DMS79 (cell line): ENCODE data around the gene SPEN.

Experiments
- DNase-seq: peaks from one replicate; lab custom pipeline; 2025; lab: John Stamatoyannopoulos, UW

The SPEN gene

DNA sequence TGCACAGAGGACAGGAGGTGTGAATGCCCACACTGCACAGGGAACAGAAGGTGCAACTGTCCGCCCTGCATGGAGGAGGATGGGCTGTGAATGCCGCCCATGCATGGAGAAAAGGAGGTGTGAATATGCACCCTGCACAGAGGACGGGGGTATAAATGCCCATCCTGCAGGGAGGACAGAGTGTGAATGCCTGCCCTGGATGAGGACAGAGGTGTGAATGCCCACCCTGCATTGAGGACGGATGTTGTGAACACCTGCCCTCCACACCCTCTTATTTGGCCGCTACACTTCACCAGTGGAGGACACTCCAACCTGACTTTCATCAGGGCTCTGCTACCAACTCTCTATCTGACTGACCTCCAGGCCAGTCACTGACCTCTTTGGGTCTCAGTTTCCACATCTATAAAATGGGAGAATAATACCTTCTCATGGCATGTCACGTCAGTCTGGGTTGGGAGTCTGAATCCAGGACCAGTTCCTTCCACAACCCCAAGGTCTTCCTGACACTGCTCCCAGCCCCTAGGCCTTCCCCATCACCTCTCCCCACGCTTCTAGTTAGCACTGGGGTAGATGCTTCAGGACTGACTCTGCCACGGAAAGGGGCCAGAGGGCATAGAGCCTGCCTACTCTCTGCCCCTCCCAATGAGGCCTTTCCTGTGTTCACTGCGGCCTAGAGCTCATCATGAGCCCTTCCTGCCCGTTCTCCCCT, 100.0 kb downstream of the SPEN start:
- DNase-seq, result no peak

DNA sequence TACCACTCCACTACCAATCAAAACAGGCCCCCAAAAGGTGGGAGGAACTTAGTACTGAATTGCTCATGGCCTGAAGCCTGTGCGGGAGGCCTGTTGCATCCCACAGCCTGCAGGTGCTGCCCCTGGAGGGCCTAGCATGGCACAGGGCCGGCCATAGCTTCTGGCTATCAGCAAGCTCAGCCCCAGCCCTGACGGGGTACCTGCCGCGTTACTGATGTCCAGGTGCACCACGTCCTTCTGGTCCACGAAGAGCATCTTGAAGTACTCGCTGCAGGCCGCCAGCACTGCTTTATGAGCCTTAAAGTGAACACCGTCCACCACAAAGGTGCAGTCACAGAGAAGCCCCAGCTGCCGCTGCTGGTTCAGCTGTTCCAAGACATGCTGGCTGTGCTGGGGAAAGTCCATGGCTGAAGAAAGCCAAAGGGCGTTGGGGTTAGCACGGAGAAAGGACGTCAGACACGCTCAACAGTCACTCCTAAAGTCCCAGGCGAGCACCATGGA, 100.6 kb downstream of the SPEN start:
- no peak for DNase-seq

DNA sequence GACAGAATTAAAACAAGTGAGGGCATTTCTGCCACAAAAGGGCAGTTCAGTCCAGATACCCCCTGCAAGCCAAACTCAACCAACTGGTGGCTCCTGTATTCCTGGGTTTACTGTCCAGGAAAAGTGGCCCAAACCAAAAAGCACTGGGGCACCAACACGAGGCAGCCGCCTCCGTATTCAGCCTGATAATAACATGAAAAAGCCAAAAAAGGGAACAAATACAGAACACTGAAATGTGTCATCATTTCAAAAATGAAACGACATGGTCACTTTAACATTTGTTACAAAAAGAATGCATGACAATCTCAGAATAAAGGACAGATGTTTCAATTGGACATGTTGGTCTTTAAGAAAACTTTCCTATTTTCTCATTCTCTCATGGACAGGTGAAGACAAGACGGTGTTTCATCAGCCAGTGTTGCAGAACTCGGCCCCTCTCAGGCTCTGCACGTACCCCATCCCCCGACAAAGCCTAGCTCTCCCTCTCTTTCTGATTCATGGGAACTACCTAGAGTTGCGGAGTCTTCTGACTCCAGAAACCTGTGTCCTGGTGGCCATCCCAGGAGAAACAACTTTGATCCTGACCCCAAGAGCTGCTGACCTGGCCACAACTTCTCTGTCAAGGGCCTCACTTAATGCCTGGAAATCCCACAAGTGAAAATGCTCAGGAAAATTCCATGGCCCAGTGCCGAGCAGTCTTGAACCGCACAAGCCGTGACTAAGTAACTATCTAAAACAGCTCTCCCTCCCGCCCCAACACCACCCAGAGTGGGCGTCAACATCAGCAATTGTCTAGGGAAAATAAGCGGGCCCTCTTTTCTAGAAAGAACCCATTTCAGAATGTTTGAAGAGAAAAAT, 101.3 kb downstream of the SPEN start:
- DNase-seq, result peak; percentile 10

GRCh38 chr1:15949453-15950245, 102.1 kb downstream of the SPEN start:
- DNase-seq, result no peak

GRCh38 chr1:15950302-15950701, 102.8 kb downstream of the SPEN start:
- no peak for DNase-seq

DNA sequence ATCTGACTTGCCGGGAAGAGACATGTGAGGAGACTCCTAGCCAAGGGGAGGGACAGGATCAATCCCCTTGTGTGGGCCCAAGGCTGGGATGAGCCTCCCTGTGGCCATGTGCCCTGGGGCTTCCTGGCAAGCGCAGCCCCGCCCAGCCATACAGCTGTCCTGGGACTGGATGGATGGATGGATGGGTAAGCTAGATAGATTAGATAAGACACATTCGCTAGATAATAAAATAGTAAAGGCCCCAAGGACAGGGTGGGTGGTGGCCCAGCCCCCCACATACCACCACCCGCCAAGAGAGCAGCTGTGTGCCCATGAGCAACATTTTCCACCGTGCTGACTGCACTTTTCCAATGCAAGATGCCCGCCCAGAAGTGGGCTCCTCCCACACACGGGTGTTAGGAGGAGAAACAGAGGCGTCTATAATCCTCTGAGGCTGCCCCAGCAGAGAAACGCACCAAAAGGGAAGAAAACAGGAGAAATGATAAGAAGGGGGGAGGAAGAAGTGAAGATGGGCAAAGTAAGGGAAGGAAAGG, 103.3 kb downstream of the SPEN start:
- DNase-seq, result no peak

- DNase-seq, result no peak
Observed at GRCh38 chr1:15951341-15952153, 104.0 kb downstream of the SPEN start.

DNA sequence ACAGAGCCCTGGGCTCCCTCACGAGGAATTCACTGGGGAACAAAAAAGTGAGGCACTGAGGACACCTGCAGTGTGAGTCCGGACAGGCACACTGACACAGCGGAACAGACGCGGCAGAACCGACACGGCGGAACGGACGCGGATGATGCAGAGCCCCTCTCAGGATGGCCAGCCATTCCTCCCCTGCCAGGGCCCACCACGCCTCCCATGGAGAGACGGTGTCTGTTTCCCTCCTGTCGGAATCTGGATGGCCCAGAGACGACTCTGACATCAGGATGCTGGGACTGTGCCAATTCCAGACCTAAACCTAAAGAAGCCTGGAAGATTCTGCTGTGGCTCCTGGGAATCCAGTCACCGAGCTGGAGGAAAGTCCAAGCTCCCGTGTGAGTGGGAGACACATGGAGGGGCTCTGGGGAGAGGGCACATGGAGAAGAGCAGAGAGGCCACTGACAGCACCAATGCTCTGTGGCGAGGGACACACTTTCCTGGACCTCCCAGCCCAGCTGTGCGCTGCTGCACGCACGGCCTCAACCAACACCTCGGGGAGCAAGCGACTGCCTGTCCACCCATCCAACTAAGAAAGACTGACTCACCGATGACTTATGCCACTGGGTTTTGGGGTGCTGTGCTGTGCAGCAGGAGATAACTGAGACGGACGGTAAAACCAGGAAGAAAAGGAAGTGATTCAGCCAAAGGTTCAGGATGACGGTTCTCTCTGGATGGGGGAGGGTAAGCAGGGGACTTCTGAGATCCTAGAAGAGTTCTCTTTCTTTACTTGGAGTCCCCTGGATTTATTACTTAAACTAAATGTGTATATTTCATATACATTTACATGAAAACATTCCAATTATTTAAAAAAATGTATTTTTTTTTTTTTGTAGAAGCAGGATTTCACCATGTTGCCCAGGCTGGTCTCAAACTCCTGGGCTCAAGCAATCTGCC, 105.1 kb downstream of the SPEN start:
- DNase-seq, result no peak

DNA sequence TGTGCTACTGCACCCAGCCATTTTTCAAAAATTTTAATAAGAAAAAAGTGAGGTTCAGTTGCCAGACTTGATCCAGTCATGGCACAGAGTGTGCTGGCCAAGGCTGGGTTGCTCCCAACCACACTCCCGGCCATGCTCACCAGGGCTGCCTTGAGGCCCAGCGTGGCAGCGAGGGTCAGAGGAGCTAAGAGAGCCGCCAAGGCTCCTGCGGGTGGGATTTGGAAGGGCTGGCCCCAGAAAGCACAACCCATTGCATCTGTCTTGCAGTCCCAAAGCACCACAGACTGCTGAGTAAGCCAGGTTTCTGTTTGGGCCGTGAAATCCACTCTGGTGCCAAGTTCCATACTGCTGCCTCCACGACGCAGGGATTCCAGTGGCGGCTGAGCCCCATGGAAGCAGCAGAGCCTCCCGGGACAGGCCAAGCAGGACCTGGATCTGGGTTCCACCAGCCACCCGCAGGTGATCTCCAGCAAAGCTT, 105.8 kb downstream of the SPEN start:
- no peak for DNase-seq

DNA sequence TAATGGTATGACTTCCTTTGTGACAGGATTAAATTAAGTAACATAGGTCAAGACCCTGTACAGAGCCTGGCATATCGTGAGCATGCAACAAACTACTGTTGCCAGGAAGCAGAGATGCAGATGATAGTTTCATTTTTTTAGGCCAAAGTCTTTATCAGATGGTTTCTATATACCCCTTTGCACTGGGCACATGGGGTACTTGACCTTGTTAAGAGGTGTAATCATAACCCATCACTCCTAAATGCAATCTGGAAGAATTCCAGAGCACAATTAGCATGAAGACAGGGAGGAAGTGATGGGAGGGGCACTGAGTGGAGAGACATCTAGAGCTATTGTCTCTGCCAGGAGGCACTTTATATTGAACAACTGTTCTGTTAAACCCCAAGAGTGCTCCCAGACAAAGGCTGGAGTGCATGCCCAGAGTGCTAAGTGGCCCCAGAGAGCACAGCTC, 106.3 kb downstream of the SPEN start:
- DNase-seq, result peak; percentile 98

DNA sequence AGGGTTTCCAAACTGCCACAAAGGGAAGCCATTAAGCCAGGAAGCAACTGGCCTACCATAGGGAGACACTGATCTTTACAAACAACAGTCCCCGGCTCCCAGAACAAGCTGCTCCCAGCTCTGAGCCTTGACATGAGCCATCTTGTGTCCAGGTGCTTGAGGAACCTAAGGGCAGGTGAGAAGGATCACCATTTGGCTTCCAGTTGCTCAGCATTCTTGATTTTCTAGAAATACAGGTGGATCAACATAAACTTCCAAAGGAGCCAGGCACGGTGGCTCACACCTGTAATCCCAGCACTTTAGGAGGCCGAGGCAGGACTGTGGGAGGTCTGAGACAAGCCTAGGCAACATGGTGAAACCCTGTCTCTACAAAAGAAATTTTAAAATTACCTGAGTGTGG, 106.8 kb downstream of the SPEN start:
- DNase-seq, result no peak

GRCh38 chr1:15955552-15955951, 108.0 kb downstream of the SPEN start:
- no peak for DNase-seq

DNA sequence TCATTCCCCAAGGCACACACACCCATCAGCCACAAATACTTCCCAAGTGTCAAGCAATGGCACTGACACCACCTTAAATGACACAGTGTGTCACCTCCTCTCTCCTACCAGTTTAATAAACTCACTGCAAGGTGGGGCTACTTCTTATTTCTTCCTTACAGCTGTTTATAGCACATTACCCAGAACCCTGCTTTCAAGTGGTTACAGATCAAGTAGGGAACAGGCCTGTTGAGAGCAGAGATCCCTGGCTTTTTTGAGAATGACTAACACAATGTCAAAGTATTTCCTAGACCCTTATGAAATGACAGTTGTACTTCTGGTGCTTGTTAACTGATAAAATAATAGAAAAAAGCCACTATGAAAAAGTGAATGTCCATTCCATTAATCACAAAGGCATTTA, 108.6 kb downstream of the SPEN start:
- DNase-seq, result no peak

DNA sequence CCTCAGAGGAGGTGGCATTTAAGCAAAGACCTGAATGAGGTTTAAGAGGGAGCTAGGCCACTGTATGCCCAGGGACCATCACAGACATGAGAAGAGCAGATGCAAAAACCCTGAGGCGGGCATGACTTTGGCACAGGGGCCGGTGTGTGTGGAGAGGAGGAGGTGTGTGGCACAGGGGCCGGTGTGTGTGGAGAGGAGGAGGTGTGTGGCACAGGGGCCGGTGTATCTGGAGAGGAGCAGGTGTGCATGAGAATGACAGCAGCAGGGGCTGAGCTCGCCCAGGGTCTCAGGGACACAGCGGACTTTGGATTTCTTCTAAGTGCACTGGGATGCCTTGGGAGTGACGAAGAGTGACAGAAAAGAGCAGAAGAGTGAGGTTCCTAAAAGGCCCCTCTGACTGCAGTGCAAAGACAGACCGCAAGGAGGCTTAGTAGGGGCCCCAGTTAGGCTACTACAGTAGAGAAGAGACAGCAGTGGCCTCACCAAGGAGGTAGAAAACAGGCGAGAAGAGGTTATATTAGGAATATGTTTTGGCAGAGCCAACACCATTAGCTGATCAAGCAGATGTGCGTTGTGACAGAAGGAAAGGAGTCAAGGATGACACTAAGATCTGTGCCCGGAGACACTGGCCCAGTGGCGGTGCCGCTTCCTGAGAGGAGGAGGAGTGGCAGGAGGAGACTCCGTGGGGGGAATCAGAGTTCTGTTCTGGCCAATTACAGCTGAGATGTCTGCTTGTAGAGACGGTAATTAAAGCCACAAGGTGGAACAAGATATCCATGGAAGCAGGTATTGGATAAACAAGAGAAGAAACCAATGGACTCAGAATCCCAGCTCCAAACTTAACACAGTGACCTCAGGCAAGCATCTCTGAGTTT, 110.0 kb downstream of the SPEN start:
- no peak for DNase-seq

DNA sequence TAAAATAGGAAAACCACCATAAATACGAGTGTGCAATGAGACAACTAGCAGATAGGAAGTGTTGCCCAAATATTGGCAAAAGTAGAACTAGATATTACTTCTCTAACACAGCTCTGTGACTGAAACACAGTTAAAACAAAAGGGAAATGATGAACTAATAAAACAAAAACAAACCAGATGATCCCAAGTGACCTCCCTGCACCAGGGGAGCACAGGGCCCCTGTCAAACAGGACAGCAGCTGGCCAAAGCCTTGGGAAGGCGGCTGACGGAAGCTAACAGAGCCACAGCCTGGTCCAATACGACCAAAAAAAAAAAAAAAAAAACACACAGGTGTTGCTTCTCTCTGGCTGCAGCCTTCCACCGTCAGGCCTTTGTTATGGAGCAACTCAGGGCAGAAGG, 110.6 kb downstream of the SPEN start:
- no peak for DNase-seq

DNA sequence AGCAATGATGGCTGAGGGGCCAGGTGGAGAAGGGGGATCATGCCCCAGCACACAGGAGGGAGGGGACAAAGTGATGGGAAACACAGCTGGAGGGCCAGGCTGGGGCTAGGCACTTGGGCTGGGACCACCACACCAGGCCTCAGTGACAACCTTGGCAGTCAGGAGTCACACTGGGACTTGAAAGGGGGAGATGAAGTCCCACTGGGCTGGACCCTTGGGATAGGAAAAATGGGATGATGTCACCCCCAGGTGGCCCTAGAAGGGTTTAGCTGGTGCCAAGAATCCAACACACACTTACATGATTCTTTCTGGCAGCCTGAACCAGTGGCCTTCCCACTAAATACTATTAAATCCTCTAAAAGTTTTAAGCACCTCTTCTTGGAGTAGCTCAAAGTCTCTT, 111.3 kb downstream of the SPEN start:
- DNase-seq, result no peak

GRCh38 chr1:15959424-15959823, 111.9 kb downstream of the SPEN start:
- DNase-seq, result no peak

GRCh38 chr1:15959827-15960446, 112.4 kb downstream of the SPEN start:
- no peak for DNase-seq
